HG02970 (cell line): ENCODE data around the gene MYO9B.

ENCODE experiments used
- ATAC-seq: cut with Tn5 transposase; IDR thresholded peaks from one replicate; pipeline ENCODE4 v1.9.1; 2021; ENCODE audit warnings: mild to moderate bottlenecking, moderate library complexity, moderate number of reproducible peaks; ENCODE audit not compliant: unreplicated experiment, low FRiP score

MYO9B gene

GRCh38 chr19:17255150-17255621 is 179.6 kb downstream of the MYO9B start:
- no peak for ATAC-seq

- ATAC-seq = no peak
Observed at GRCh38 chr19:17256130-17256529, 180.6 kb downstream of the MYO9B start.

- ATAC-seq = no peak
Observed at GRCh38 chr19:17259118-17259780, 183.7 kb downstream of the MYO9B start.

GRCh38 chr19:17259934-17260333 is 184.4 kb downstream of the MYO9B start:
- no peak for ATAC-seq

GRCh38 chr19:17260842-17261325 is 185.3 kb downstream of the MYO9B start:
- no peak for ATAC-seq

- no peak for ATAC-seq
Observed at GRCh38 chr19:17262557-17262956, 187.0 kb downstream of the MYO9B start.
